OCI-M2 (cell line): ENCODE data around the gene CHST14.

Experiments used
- DNase-seq: peaks from one replicate; lab custom pipeline; 2025; ENCODE audit not compliant: unreplicated experiment; lab: John Stamatoyannopoulos, UW

The CHST14 gene

GRCh38 chr15:40461958-40462357, 8.8 kb upstream of the CHST14 start:
- no peak for DNase-seq

GRCh38 chr15:40463279-40463678, 7.5 kb upstream of the CHST14 start:
- DNase-seq: no peak

- DNase-seq: no peak
Measured at GRCh38 chr15:40463886-40464545, 6.8 kb upstream of the CHST14 start.

- DNase-seq: no peak
Measured at GRCh38 chr15:40464595-40465185, 6.1 kb upstream of the CHST14 start.

GRCh38 chr15:40465939-40466338, 4.8 kb upstream of the CHST14 start:
- DNase-seq: no peak

GRCh38 chr15:40466426-40467260, 4.1 kb upstream of the CHST14 start:
- DNase-seq: no peak

- DNase-seq: no peak
Measured at GRCh38 chr15:40467261-40467615, 3.5 kb upstream of the CHST14 start.

GRCh38 chr15:40468898-40469331, 1.9 kb upstream of the CHST14 start:
- no peak for DNase-seq

- no peak for DNase-seq
Measured at GRCh38 chr15:40469776-40470390, 901 bp upstream of the CHST14 start.

GRCh38 chr15:40471105-40471807, 472 bp downstream of the CHST14 start:
- DNase-seq: no peak

- no peak for DNase-seq
Measured at GRCh38 chr15:40471808-40472150, 995 bp downstream of the CHST14 start.

- no peak for DNase-seq
Measured at GRCh38 chr15:40472171-40472727, 1.5 kb downstream of the CHST14 start.

- DNase-seq: no peak
Measured at GRCh38 chr15:40474581-40474980, 3.8 kb downstream of the CHST14 start.

GRCh38 chr15:40477642-40478327, 7.0 kb downstream of the CHST14 start:
- no peak for DNase-seq

- DNase-seq: no peak
Measured at GRCh38 chr15:40479024-40479423, 8.2 kb downstream of the CHST14 start.

GRCh38 chr15:40481341-40482074, 10.7 kb downstream of the CHST14 start:
- no peak for DNase-seq

GRCh38 chr15:40483919-40484318, 13.1 kb downstream of the CHST14 start:
- DNase-seq: no peak

- no peak for DNase-seq
Measured at GRCh38 chr15:40486066-40486770, 15.4 kb downstream of the CHST14 start.
